CD14-positive monocyte (primary cell): Measurements from ENCODE around the gene STEAP3. TPM values are rescaled to one million over a fixed set of nuclear protein-coding genes. Genes with fewer than 3 reads are reported as not detected.
A peak's percentile ranks its signal among the peaks of the same experiment; 100 is the strongest.

Source experiments
- DNase-seq, 3 donors: peaks; one replicate each; pipeline ENCODE4 v3.0.0-alpha.2; 2011 to 2022
- H2AFZ ChIP-seq: 2 replicates; pipeline ENCODE4 v1.6.0; 2012; ENCODE audit warnings: mild to moderate bottlenecking, low read depth, low read length, inconsistent platforms; ENCODE audit not compliant: insufficient read depth, poor library complexity, severe bottlenecking
- H3K27ac ChIP-seq, 2 donors: 1 replicate in 1 of 2; 2 replicates in 1 of 2; pipeline ENCODE4 v1.5.1; 2012 to 2013; ENCODE audit warnings: low read length in 2 of 2, control low read depth in 1 of 2, inconsistent platforms in 1 of 2, low read depth in 1 of 2, mild to moderate bottlenecking in 1 of 2
- H3K27me3 ChIP-seq, 2 donors: one replicate each; pipeline versions ENCODE4 v1.6.0 to v1.6.1; 2011 to 2013; ENCODE audit warnings: low read length in 2 of 2; ENCODE audit not compliant: control insufficient read depth in 2 of 2, insufficient read depth in 2 of 2
- H3K36me3 ChIP-seq, 2 donors: replicated peaks in 1 of 2; 1 replicate in 1 of 2; 2 replicates in 1 of 2; pipeline versions ENCODE4 v1.5.1 to v1.6.1; 2012 to 2013; ENCODE audit warnings: low read length in 2 of 2, control low read depth in 1 of 2, inconsistent platforms in 1 of 2, mild to moderate bottlenecking in 1 of 2; ENCODE audit not compliant: insufficient read depth in 2 of 2, control insufficient read depth in 1 of 2
- H3K4me1 ChIP-seq, 2 donors: 1 replicate in 1 of 2; 2 replicates in 1 of 2; pipeline versions ENCODE4 v1.5.1 to v1.6.1; 2012 to 2013; ENCODE audit warnings: low read length in 2 of 2, control low read depth in 1 of 2, inconsistent platforms in 1 of 2, mild to moderate bottlenecking in 1 of 2, moderate library complexity in 1 of 2; ENCODE audit not compliant: insufficient read depth in 2 of 2, control insufficient read depth in 1 of 2
- H3K4me2 ChIP-seq: replicated peaks from 2 replicates; pipeline ENCODE3; 2012; ENCODE audit warnings: low read length, moderate library complexity, mild to moderate bottlenecking; ENCODE audit not compliant: poor library complexity, severe bottlenecking; ENCODE audit errors: extremely low read depth
- H3K4me3 ChIP-seq, 3 experiments: fragments of 200-600 bp in 1 of 3; sonication (generic) in 1 of 3; replicated peaks in 1 of 3; 1 replicate in 2 of 3; 2 replicates in 1 of 3; pipeline ENCODE4 v1.5.1; 2011 to 2013; ENCODE audit warnings: low read length in 3 of 3, mild to moderate bottlenecking in 3 of 3, control low read depth in 2 of 3, low read depth in 2 of 3, inconsistent platforms in 1 of 3, moderate library complexity in 1 of 3
- H3K79me2 ChIP-seq: 2 replicates; pipeline ENCODE4 v1.6.0; 2012; ENCODE audit warnings: mild to moderate bottlenecking, control low read depth, inconsistent platforms, low read length, moderate library complexity; ENCODE audit not compliant: insufficient read depth
- H3K9ac ChIP-seq: 2 replicates; pipeline ENCODE4 v1.6.0; 2017; ENCODE audit warnings: low read length, mild to moderate bottlenecking; ENCODE audit not compliant: insufficient read depth, poor library complexity, severe bottlenecking
- H3K9me3 ChIP-seq, 2 donors: replicated peaks in 1 of 2; 1 replicate in 1 of 2; 2 replicates in 1 of 2; pipeline versions ENCODE4 v1.5.1 to v1.6.1; 2012 to 2013; ENCODE audit warnings: low read length in 2 of 2, control low read depth in 1 of 2; ENCODE audit not compliant: control insufficient read depth in 1 of 2, insufficient read depth in 1 of 2
- H4K20me1 ChIP-seq: 2 replicates; pipeline ENCODE4 v1.6.0; 2012; ENCODE audit warnings: mild to moderate bottlenecking, low read length, control low read depth, moderate library complexity; ENCODE audit not compliant: insufficient read depth
- H3K27ac Mint-ChIP-seq, 7 donors: one replicate each; pipeline ENCODE4 v1.8.0; 2020; ENCODE audit warnings: mild to moderate bottlenecking in 7 of 7, mixed read lengths in 7 of 7, moderate library complexity in 6 of 7, inconsistent platforms in 2 of 7
- H3K27me3 Mint-ChIP-seq, 3 donors: one replicate each; pipeline ENCODE4 v1.8.0; 2021 to 2022; ENCODE audit warnings: low read depth in 3 of 3, mild to moderate bottlenecking in 3 of 3, mixed read lengths in 3 of 3, moderate library complexity in 3 of 3, inconsistent platforms in 1 of 3
- H3K36me3 Mint-ChIP-seq, 2 donors: one replicate each; pipeline ENCODE4 v1.8.0; 2020; ENCODE audit warnings: mixed read lengths in 2 of 2, inconsistent platforms in 1 of 2, mild to moderate bottlenecking in 1 of 2
- H3K4me1 Mint-ChIP-seq: one replicate; pipeline ENCODE4 v1.8.0; 2020; ENCODE audit warnings: mild to moderate bottlenecking, mixed read lengths
- H3K4me3 Mint-ChIP-seq, 2 donors: one replicate each; pipeline ENCODE4 v1.8.0; 2020; ENCODE audit warnings: mild to moderate bottlenecking in 2 of 2, mixed read lengths in 2 of 2, moderate library complexity in 1 of 2
- H3K9me3 Mint-ChIP-seq, 7 donors: one replicate each; pipeline ENCODE4 v1.8.0; 2020 to 2022; ENCODE audit warnings: mixed read lengths in 7 of 7, mild to moderate bottlenecking in 6 of 7, moderate library complexity in 6 of 7, inconsistent platforms in 2 of 7
- WGBS: methylation state at CpG from one replicate; pipeline ENCODE4 v1.1.5; 2013; ENCODE audit warnings: missing lambda C conversion rate; ENCODE audit not compliant: insufficient coverage; 5-methylcytosine and 5-hydroxymethylcytosine counted together
- intact Hi-C, 2 donors: fragments of 100-400 bp; cut with micrococcal nuclease; formaldehyde crosslinking; loops; one replicate each; pipeline versions ENCODE4 v1.15.0 to v1.15.1; 2023
- polyA plus RNA-seq, 3 donors: library from polyadenylated mRNA; depleted of rRNA in 1 of 3; unstranded in 2 of 3; stranded (reverse) in 1 of 3; fragments of 300-500 nt in 2 of 3; fragments of >200 nt in 1 of 3; fragmentation: Illumina TruSeq in 2 of 3; gene quantifications; 1 replicate in 2 of 3; 2 replicates in 1 of 3; pipeline ENCODE4 v1.2.3, GENCODE V29; 2012 to 2021
- TF ChIP-seq, protein P1 (sequence below): fragments of 200-600 bp; IDR thresholded peaks from one replicate; pipeline ENCODE4 v1.8.0; 2022; ENCODE audit warnings: antibody characterized with exemption, mild to moderate bottlenecking

STEAP3 gene
- polyA plus RNA-seq, 3 donors, result 3.0 to 10.7 (median 3.3) TPM

- no peaks in the 10 kb centered on the region for H3K36me3 ChIP-seq
- no peaks in the 10 kb centered on the region for H3K79me2 ChIP-seq
- H3K9ac ChIP-seq, result peak overlapping the region; percentile 63
- peak overlapping the region; percentile 97 for H3K4me2 ChIP-seq
- H3K27ac ChIP-seq, result no peak overlapping the region
- peaks cover 8 to 32% (median 19%) of the 10 kb centered on the region in 3 donors for H3K27me3 Mint-ChIP-seq
- H3K4me1 ChIP-seq, result peaks cover 16 to 22% of the 10 kb centered on the region in 2 donors
- DNase-seq, result peak; percentile 15 to 39 (median 28)
- peaks cover 0 to 14% of the 10 kb centered on the region in 2 donors for H3K27me3 ChIP-seq
- TF ChIP-seq, protein P1, sequence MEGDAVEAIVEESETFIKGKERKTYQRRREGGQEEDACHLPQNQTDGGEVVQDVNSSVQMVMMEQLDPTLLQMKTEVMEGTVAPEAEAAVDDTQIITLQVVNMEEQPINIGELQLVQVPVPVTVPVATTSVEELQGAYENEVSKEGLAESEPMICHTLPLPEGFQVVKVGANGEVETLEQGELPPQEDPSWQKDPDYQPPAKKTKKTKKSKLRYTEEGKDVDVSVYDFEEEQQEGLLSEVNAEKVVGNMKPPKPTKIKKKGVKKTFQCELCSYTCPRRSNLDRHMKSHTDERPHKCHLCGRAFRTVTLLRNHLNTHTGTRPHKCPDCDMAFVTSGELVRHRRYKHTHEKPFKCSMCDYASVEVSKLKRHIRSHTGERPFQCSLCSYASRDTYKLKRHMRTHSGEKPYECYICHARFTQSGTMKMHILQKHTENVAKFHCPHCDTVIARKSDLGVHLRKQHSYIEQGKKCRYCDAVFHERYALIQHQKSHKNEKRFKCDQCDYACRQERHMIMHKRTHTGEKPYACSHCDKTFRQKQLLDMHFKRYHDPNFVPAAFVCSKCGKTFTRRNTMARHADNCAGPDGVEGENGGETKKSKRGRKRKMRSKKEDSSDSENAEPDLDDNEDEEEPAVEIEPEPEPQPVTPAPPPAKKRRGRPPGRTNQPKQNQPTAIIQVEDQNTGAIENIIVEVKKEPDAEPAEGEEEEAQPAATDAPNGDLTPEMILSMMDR, result no peak
- WGBS, result 25% methylated on average over 6 of the region's 13 CpGs
- H2AFZ ChIP-seq, result peak overlapping the region; percentile 93
- H3K4me1 Mint-ChIP-seq, result peaks cover 20% of the 10 kb centered on the region
- H3K9me3 Mint-ChIP-seq, result peaks cover 0 to 2% (median 0%) of the 10 kb centered on the region in 7 donors
- H3K27ac Mint-ChIP-seq, result no peak overlapping the region
- peak overlapping the region; percentile 76 to 79 for H3K4me3 Mint-ChIP-seq
- H3K36me3 Mint-ChIP-seq, result peaks cover 0 to 4% of the 10 kb centered on the region in 2 donors
- H3K4me3 ChIP-seq, result peak overlapping the region; percentile 41 to 75 (median 54)
- intact Hi-C loops, result no loop called here
- no peaks in the 10 kb centered on the region for H3K9me3 ChIP-seq
- H4K20me1 ChIP-seq, result no peaks in the 10 kb centered on the region
Observed at GRCh38 chr2:119224391-119225104, 914 bp downstream of the STEAP3 start.

DNA sequence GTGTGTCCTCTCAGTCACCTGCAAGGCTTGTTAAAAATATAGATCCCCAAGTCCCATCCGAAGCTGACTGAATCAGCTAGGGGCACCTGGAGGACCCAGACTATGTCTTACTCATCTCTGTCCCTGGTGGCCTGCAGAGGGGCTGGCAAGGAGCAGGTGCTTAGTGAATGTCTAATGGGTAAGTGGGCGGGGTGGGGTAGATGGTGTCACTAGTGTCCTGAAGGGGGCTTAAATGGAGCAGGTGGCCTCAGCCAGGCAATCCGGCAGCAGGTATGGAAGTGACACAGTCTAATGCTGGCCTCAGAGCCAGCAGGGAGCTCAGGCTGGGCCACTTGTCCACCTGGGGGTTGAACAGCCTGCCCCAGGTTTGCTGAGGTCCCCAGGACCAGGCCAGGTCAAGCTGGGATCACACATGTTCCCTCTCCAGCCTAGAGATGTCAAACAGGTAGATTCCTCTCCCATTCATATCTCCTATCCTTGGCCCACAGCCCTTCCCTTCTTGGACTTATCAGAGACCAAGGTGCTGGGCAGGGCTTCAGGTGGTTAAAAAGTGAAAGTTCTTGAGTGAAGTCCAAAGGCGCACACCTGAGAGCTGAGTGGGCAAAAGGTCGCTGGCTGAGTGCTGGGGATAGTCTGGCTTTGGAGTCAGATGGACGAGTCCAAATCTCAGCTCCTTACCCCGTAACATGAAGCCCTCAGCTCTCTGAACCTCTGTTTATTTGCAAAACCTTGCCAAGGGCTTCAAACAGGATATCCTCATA is 1.7 kb downstream of the STEAP3 start:
- Mint-ChIP-seq H3K36me3 (peaks cover under 1 to 4% of the 10 kb centered on the region in 2 donors), H3K27ac (no peak overlapping the region), H3K9me3 (peaks cover 0 to 2% (median 0%) of the 10 kb centered on the region in 7 donors), H3K27me3 (peaks cover 8 to 30% (median 17%) of the 10 kb centered on the region in 3 donors), H3K4me1 (peaks cover 20% of the 10 kb centered on the region), H3K4me3 (peak overlapping the region in 1 of 2 donors; percentile 79)
- Histone ChIP-seq H3K9ac (no peak overlapping the region), H3K27me3 (peaks cover 0 to 12% of the 10 kb centered on the region in 2 donors), H3K79me2 (no peaks in the 10 kb centered on the region), H4K20me1 (no peaks in the 10 kb centered on the region), H3K36me3 (no peaks in the 10 kb centered on the region), H2AFZ (no peak overlapping the region), H3K4me1 (peaks cover 16 to 22% of the 10 kb centered on the region in 2 donors), H3K27ac (no peak overlapping the region), H3K4me3 (peak overlapping the region in 1 of 3 experiments; percentile 75), H3K9me3 (no peaks in the 10 kb centered on the region), H3K4me2 (peak overlapping the region; percentile 97)
- WGBS, result 90% methylated on average over 2 of the region's 7 CpGs
- intact Hi-C loops, result no loop called here
- TF ChIP-seq, protein P1, result no peak
- DNase-seq, result no peak
